Measurements from ENCODE around the gene EZR.

- TF ChIP-seq CTCF (IDR thresholded peaks at IDR 0.05; ENCODE audit: poor library complexity) (no peak), EZH2phosphoT487 (IDR thresholded peaks at IDR 0.05; ENCODE audit: low read depth, severe bottlenecking, unreplicated experiment) (no peak), EZH2 (IDR thresholded peaks at IDR 0.05; ENCODE audit: borderline replicate concordance) (no peak)
Observed at GRCh38 chr6:158777510-158777909, 41.7 kb downstream of the EZR start.
